Measurements from ENCODE around the gene MAB21L4. TPM values are rescaled to one million over a fixed set of nuclear protein-coding genes. Genes with fewer than 3 reads are reported as not detected.

MAB21L4 gene
- total and polyA plus RNA-seq, 2 of the 8 experiments (the other 6 are each of a cell fraction or from before 2014, with no cell fraction given): 0.11 TPM; not detected in 1

DNA sequence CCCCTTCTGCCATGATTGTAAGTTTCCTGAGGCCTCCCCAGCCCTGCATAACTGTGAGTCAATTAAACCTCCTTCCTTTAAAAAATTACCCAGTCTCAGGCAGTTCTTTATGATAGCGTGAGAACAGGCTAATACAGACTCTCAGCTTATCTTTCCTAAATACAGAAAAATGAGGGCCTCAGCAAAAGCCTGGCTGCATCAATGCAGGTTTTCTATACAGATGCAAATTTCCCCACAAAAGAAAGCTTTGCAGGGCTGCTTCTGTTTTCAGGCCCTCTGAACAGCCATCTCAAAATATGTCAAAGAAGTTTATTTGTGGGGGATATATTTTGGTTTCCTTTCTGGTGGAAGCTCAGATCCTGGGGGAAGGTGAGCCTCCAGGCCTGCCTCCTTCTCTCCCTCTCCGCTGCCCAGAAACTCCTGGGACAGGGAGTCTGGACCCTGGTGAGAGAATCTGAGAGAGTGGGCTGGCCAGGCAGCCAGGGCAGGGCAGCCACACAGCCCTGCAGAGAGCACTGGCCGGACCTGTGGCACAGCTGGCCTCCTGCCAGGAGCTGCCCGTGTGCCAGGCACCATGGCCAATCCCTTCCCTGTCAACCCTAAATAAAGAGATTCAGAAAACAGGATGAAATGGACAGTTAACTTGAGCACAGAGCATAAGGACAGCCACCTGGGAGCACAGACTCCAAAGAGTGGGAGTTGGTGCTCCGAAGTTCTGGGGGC lies 48.9 kb downstream of the MAB21L4 start:
- CTCF ChIA-PET (ENCODE audit: partially characterized antibody): interaction anchor here (0.7 to 1.5 kb wide), 6 partner anchors 10 to 575 kb away, joined by 3 to 4 read pairs (median 3); no protein-coding TSS in a partner anchor
- TF ChIP-seq HDAC6 (IDR thresholded peaks at IDR 0.05; ENCODE audit: low read depth, low read length) (no peak), EZH2 (IDR thresholded peaks at IDR 0.05; ENCODE audit: low read depth, low read length, severe bottlenecking) (no peak), BCL11A (IDR thresholded peaks at IDR 0.05; ENCODE audit: low read depth in 2 of 2, low read length in 2 of 2) (no peak), CEBPB (IDR thresholded peaks at IDR 0.05; ENCODE audit: low read depth, low read length) (no peak), KDM4A (IDR thresholded peaks at IDR 0.05; ENCODE audit: low read depth, low read length, severe bottlenecking) (no peak), PHF8 (conservative IDR thresholded peaks at IDR 0.05; ENCODE audit: low read depth, low read length) (no peak), EP300 (IDR thresholded peaks at IDR 0.05; ENCODE audit: borderline replicate concordance in 1 of 2, low read depth in 2 of 2, low read length in 2 of 2) (no peak), TAF7 (optimal IDR thresholded peaks at IDR 0.05; ENCODE audit: borderline replicate concordance, low read depth, low read length) (no peak), SAP30 (IDR thresholded peaks at IDR 0.05; ENCODE audit: insufficient read depth, insufficient replicate concordance, low read length) (no peak)
- TF ChIP-seq, protein P1, sequence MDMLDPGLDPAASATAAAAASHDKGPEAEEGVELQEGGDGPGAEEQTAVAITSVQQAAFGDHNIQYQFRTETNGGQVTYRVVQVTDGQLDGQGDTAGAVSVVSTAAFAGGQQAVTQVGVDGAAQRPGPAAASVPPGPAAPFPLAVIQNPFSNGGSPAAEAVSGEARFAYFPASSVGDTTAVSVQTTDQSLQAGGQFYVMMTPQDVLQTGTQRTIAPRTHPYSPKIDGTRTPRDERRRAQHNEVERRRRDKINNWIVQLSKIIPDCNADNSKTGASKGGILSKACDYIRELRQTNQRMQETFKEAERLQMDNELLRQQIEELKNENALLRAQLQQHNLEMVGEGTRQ (IDR thresholded peaks at IDR 0.05; ENCODE audit: low read length): no peak

More for the DNA sequence above, 48.9 kb downstream of the MAB21L4 start:
- Histone ChIP-seq H3K4me1 (replicated peaks in 1 of 4; ENCODE audit: control insufficient read depth in 3 of 4, insufficient read depth in 4 of 4, low read length in 3 of 4) (peaks cover 0 to 6% (median under 1%) of the 10 kb centered on the region in 4 experiments; a peak in 2 of 7 replicates), H3K4ac (replicated peaks; ENCODE audit: insufficient read length, low read depth, low read length) (no peak overlapping the region), H3K9me3 (ENCODE audit: insufficient read depth in 2 of 2, low read depth in 1 of 2, low read length in 1 of 2) (peaks cover 6 to 7% of the 10 kb centered on the region in 2 experiments), H2AK5ac (ENCODE audit: low read depth, low read length) (peak overlapping the region; percentile 5; the same call in 1 of the 2 replicates), H3K4me3 (ENCODE audit: extremely low read depth in 1 of 4, insufficient read depth in 2 of 4, low read depth in 3 of 4, low read length in 4 of 4) (no peak overlapping the region), H4K20me1 (replicated peaks in 1 of 2; ENCODE audit: control insufficient read depth in 1 of 2, insufficient read depth in 2 of 2, low read length in 2 of 2) (no peaks in the 10 kb centered on the region), H2BK5ac (ENCODE audit: low read depth, low read length) (peak overlapping the region; percentile 49; the same call in 1 of the 2 replicates), H3K27me3 (replicated peaks in 1 of 4; ENCODE audit: control insufficient read depth in 3 of 4, extremely low read depth in 1 of 4, insufficient read depth in 3 of 4, low read length in 3 of 4) (no peaks in the 10 kb centered on the region), H2BK20ac (ENCODE audit: low read length) (no peak overlapping the region), H4K5ac (ENCODE audit: insufficient read length, low read depth, low read length) (no peak overlapping the region), H3K79me1 (ENCODE audit: low read depth, low read length) (no peaks in the 10 kb centered on the region), H3K14ac (ENCODE audit: insufficient read length) (no peak overlapping the region), H3K79me2 (ENCODE audit: control insufficient read depth in 1 of 2, insufficient read depth in 2 of 2, low read length in 2 of 2) (no peaks in the 10 kb centered on the region), H2BK12ac (ENCODE audit: low read depth, low read length) (0 out of 2 replicates have a peak overlapping the region, but pooled peaks have one; percentile 23), H3K56ac (replicated peaks; ENCODE audit: insufficient read length, low read depth, low read length) (no peak overlapping the region), H2BK15ac (ENCODE audit: low read length) (no peak overlapping the region), H3K23ac (ENCODE audit: insufficient read length) (no peak overlapping the region), H3K27ac (ENCODE audit: low read depth, low read length) (no peak overlapping the region), H3K23me2 (ENCODE audit: low read depth, low read length) (0 out of 2 replicates have a peak, but pooled peaks cover 2% of the 10 kb centered on the region), H4K91ac (replicated peaks; ENCODE audit: insufficient read length, low read length) (no peak overlapping the region), H2BK120ac (replicated peaks; ENCODE audit: low read depth, low read length) (no peak overlapping the region), H3K18ac (ENCODE audit: extremely low read depth, low read length) (no peak overlapping the region), H3K4me2 (ENCODE audit: insufficient read depth in 1 of 2, low read depth in 2 of 2, low read length in 2 of 2) (0 out of 4 replicates have a peak overlapping the region, but pooled peaks of 1 of the 2 experiments have one; percentile 30), H4K8ac (ENCODE audit: extremely low read depth, insufficient read depth, low read length) (no peak overlapping the region; the same call in 1 of the 2 replicates), H3K9ac (replicated peaks in 1 of 4; ENCODE audit: extremely low read depth in 1 of 4, low read depth in 3 of 4, low read length in 3 of 4) (no peak overlapping the region), H2AFZ (ENCODE audit: low read length) (no peak overlapping the region), H3K36me3 (ENCODE audit: control insufficient read depth in 2 of 4, insufficient read depth in 4 of 4, low read length in 3 of 4) (no peaks in the 10 kb centered on the region)
- DNase-seq (ENCODE audit: low read depth in 1 of 2, low spot score in 2 of 2) (no peak), FAIRE-seq (no peak)
- POLR2A ChIA-PET (ENCODE audit: partially characterized antibody): no interaction called here
- 76% methylated on average over 5 of the region's 5 CpGs; no CpG with 5 or more reads in 1 of the 2 experiments for WGBS, 2 experiments (ENCODE audit: extremely low coverage in 1 of 2, insufficient coverage in 1 of 2, insufficient read length in 1 of 2, insufficient replicate concordance in 2 of 2, low coverage in 1 of 2, low lambda C conversion rate in 2 of 2, missing lambda C conversion rate in 1 of 2)

Data from H1 (cell line).